Coronary artery (tissue), 2 donors: ENCODE results near the gene EMILIN2.
"Not testable (repeated sequence)": the region's sequence is repeated elsewhere in the genome, so short reads cannot be mapped to it uniquely, and the experiment has no call there.

Experiments
- DNase-seq: peaks from one replicate; pipeline ENCODE4 v3.0.0-alpha.2; 2017; ENCODE audit warnings: low spot score
- H3K27ac ChIP-seq, 2 donors: fragments of 200-600 bp; sonication (generic); one replicate each; pipeline ENCODE4 v1.5.1; 2016 to 2019
- H3K4me3 ChIP-seq: fragments of 200-600 bp; sonication (generic); 2 replicates; pipeline ENCODE4 v1.5.1; 2016; ENCODE audit warnings: mild to moderate bottlenecking, moderate library complexity
- CTCF ChIP-seq: fragments of 200-600 bp; sonication (generic); IDR thresholded peaks from one replicate; pipeline ENCODE4 v1.5.1; 2019; ENCODE audit warnings: antibody characterized with exemption

The EMILIN2 gene

GRCh38 chr18:2846636-2847316, at the start of gene EMILIN2:
TSS of gene EMILIN2 (plus strand) at chr18:2847006. CDS start at chr18:2847189, 183 bp downstream.
- TF ChIP-seq CTCF = no peak
- peak; percentile 81 for DNase-seq
- peak within 1 kb of the TSS; percentile 74 for H3K4me3 ChIP-seq
- H3K27ac ChIP-seq = peak within 1 kb of the TSS; percentile 70 to 82

- no peak for DNase-seq
- Histone ChIP-seq H3K27ac (no peak overlapping the region), H3K4me3 (no peak overlapping the region)
- no peak for TF ChIP-seq CTCF
These were observed 48.9 kb upstream of the EMILIN2 start for GRCh38 chr18:2797951-2798350.

- no peak for DNase-seq
- H3K27ac ChIP-seq = no peak overlapping the region
- H3K4me3 ChIP-seq = no peak overlapping the region
- no peak for TF ChIP-seq CTCF
These were observed 47.4 kb upstream of the EMILIN2 start for GRCh38 chr18:2799369-2799768.

GRCh38 chr18:2805970-2806943, 40.5 kb upstream of the EMILIN2 start:
- no peak for DNase-seq
- Histone ChIP-seq H3K4me3 (no peak overlapping the region), H3K27ac (no peak overlapping the region)
- TF ChIP-seq CTCF = no peak

- H3K4me3 ChIP-seq, H3K27ac ChIP-seq, DNase-seq: not testable (repeated sequence)
These were observed 38.2 kb upstream of the EMILIN2 start for GRCh38 chr18:2808640-2809039.

GRCh38 chr18:2809666-2810183, 37.1 kb upstream of the EMILIN2 start:
- not testable (repeated sequence) for H3K4me3 ChIP-seq, DNase-seq, H3K27ac ChIP-seq

GRCh38 chr18:2811416-2811815, 35.4 kb upstream of the EMILIN2 start:
- no peak for DNase-seq
- TF ChIP-seq CTCF = no peak
- Histone ChIP-seq H3K27ac (no peak overlapping the region), H3K4me3 (no peak overlapping the region)
